GM18951 (cell line): ENCODE data around the gene ABR.

ENCODE experiments used
- POLR2A ChIP-seq: IDR thresholded peaks from 4 replicates; pipeline ENCODE4 v1.6.1; 2011; ENCODE audit warnings: mild to moderate bottlenecking; ENCODE audit not compliant: insufficient read length, insufficient read depth; ENCODE audit errors: extremely low read depth
- in situ Hi-C: fragments of 300-500 bp; cut with MboI; formaldehyde crosslinking; loops from one replicate; pipeline ENCODE4 v1.12.0; 2022; ENCODE audit warnings: low sequenced_read_pairs, mixed read lengths, inconsistent platforms; ENCODE audit not compliant: unreplicated experiment

The ABR gene

DNA sequence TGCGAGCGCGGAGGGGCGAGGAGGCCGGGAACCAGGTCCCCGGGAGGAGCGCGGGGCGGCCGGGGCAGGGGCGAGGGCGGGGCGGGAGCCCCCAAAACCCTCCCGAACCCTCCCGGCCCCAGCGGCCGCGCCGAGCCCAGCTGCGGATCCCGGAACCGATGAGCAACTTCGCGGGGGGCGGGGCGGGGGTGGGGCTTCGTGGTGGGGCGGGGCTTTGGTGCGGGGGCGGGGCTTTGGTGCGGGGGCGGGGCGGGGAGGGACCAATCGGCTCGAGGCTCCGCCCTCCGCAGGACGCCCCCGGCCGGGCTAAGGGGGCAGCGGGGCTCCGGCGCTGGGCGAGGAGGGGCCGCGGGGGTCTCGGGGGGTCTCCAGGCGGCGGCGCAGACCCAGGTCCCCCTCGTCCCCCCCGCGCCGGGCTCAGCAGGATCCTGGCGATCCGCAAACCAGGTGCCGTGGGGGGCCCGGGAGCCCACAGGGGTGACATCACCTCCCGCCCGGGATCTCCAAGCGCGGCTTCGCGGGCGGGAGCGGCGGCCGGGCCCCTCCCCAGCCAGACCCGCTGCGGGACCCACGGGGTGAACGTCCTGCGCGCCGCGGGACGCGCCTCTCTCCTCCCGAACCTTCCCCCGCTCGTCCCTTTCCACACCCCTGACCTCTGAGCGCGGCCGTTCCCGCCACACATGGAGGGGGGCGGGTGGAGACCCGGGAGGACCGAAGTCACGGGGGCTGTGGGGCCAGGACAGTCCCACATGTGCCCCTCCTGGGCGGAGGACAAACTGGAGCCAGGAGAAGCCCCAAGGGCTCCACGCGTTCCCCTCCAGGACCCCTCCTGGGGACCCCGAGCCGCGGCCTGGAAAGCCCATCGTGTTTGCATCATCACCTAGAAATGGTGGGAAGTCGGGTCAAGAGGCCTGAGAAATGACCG, at the start of gene ABR:
Gene ABR, minus strand, starts transcription at position 164 of the 925 bp plus-strand sequence. CDS start 254 bp downstream, outside the sequence.
- in situ Hi-C loops, result no loop called here
- TF ChIP-seq POLR2A, result peak; percentile 26

DNA sequence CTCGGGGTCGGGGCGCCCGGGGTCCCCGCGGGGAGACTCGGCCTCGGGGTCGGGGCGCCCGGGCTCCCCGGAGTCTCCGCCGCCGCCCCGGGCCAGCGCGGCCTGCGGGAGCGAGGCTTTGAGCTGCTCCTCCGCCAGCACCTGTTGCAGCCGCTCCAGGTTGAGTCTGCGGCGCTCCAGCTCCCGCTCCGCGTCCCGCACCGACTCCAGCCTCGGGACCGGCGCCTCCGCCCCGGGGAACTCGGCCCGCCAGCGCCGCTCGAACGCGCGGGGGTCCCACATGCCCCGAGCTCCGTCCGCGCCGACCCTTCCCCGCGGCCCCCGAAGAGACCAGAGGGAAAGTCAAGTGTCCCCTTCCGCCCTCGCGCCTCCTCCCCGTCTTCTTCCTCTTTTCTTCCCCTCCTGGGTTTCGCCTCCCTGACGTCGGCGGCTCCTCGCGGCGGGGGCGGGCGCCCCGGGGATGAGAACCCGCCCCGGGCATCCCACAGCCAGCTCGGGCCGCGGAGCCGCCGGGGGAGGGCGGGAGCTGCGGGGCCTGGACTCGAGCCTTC, 49.6 kb upstream of the ABR start:
- in situ Hi-C loops, result no loop called here
- TF ChIP-seq POLR2A, result peak; percentile 87

DNA sequence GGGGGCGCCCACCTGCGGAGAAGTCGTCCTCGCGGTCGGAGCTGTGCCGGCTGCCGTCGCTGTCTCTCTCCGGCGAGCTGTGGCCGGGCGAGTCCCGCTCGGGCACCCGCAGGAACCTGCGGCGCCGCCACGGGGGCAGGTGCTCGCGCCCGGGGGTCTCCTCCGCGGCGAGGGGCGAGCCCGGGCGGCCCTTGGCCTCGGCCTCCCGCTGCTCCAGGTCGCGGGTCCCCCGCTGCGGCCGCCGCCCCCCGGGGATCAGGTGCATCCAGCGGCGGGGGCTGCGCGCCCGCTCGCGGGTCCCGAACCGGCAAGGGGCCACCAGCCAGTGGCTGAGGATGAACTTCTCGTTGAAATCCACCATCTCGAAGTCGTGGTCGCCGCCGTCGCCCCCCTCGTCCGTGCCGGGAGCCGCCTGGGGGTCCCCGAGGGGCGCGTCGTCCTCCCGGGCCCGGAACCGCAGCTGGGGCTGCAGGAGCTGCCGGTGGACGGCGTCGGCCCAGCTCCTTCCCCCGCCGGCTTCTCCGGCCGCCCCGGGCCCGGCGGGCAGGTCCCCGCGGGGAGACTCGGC, 49.1 kb upstream of the ABR start:
- no peak for TF ChIP-seq POLR2A
- in situ Hi-C loops, result no loop called here

DNA sequence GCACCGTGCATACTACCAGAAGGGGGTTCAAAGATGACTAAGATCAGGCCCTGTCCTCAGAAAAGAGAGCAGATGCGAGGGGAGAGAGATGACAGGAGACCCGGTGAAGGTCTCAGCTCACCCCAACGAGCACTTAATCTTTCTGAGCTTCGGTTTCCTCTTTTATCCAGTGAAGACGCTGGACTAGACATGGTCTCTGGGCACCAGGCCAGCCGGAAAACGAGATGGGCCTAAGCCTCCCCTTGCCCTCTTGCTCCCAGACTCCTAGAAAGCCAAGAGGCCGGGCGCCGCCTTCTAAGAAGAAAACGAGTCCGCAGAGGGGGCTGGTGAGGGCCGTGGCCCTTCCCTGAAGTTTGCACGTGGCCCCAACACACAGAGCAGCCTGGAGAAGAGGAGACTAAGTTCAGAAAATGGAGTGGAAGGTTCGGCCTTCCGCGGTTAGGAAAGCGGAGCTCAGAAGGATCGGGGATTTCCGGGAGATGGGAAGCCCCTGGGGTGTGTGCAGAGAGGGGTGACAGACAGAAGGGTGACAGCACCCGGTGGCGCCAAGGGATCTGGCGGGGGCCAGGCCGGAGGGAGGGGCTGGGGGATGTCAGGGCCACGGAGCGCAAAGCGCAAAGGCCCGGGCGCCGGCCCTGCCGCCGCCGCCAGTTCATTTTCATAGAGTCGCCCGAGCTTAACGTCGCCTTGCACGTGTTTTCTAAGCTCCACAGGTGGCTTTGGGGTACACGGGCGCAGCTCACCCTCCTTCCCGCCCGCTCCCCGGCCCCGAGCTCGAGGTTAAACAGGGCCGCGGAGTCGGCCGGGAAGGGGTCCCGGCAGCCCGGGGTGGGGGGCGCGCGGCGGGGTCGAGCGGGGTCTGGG, 48.4 kb upstream of the ABR start:
- peak; percentile 66 for TF ChIP-seq POLR2A
- in situ Hi-C loops, result no loop called here

DNA sequence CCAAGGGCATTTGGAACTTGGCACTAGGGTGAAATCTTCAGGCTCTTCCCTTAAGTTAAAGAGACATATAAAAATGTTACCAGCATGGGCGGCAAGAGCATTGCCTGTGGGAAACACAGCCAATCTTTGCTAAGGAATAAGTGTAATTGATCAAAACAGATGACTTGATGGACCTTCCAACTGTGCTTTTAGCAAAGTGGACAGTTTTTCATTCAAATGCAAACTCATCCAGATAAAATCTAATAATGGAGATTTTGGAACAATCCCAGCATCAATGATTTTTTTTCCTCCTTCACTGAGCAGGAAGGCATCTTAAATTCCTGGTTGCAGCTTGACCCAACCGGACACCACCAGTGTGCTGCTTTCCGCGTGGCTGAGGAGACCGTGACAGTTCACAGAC, 47.6 kb upstream of the ABR start:
- no peak for TF ChIP-seq POLR2A
- in situ Hi-C loops, result no loop called here

DNA sequence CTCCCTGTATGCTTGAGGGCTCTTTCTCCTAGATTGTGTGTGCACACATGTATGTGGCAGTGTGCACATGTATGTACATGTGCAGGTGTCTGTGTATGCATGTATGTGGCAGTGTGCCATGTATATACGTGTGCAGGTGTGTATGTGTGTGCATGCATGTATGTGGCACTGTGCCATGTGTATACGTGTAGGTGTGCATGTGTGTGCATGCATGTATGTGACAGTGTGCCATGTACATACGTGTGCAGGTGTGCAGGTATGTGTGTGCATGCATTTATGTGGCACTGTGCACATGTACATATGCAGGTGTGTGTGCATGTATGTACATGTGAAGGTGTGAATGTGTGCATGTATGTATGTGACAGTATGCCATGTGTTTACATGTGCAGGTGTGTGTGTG, 46.5 kb upstream of the ABR start:
- in situ Hi-C loops, result no loop called here

DNA sequence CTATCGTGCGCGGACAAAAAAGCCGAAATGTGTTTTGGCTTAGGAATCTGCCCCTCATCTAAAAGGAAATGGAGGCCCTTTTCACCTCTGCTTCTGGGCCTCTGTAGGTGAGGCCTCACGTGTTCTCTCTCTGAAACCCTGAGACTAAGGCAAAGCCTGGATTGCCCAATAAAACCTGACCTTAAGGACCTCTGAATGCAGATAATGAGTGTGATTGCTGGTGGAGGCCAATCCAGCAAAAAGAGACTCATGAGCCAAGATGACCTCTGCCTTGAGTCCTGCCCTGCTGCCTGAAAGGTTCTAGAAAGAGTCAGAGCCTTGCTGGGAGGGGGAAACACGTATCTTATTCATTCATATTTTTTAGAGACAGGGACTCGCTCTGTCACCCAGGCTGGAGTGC, 44.5 kb upstream of the ABR start:
- in situ Hi-C loops, result no loop called here

More for the DNA sequence above, 46.5 kb upstream of the ABR start:
- no peak for TF ChIP-seq POLR2A

DNA sequence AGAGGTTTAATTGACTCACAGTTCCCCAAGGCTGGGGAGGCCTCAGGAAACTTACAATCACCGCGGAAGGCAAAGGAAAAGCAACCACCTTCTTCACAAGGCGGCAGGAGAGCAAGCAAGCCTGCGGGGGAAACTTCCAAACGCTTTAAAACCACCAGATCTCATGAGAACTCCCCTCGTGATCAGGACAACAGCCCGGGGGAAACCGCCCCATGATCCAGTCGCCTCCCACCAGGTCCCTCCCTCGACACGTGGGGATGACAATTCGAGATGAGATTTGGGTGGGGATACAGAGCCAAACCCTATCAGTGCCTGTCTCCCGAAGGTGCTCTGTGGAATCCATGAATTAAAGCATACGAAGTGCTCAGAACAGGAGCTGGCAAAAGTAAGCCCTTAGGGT, 43.9 kb upstream of the ABR start:
- TF ChIP-seq POLR2A, result no peak
- in situ Hi-C loops, result no loop called here

More for the DNA sequence above, 44.5 kb upstream of the ABR start:
- no peak for TF ChIP-seq POLR2A

DNA sequence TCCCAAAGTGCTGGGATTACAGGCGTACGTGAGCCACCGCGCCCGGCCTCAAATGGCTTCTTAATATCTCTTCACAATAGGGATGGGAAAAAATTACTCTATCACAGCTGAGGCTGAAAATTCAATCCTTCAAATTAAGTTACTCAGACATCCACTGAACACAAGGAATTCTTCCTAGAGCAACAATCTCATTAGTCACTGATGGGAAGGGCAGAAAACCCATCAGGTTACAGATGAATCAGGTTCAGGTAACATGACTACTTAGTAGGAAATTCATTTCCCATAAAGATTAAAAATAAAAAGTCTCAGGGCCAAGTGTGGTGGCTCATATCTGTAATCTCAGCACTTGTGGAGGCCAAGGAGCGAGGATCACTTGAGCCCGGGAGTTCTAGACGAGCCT, 42.5 kb upstream of the ABR start:
- TF ChIP-seq POLR2A, result no peak
- in situ Hi-C loops, result no loop called here

DNA sequence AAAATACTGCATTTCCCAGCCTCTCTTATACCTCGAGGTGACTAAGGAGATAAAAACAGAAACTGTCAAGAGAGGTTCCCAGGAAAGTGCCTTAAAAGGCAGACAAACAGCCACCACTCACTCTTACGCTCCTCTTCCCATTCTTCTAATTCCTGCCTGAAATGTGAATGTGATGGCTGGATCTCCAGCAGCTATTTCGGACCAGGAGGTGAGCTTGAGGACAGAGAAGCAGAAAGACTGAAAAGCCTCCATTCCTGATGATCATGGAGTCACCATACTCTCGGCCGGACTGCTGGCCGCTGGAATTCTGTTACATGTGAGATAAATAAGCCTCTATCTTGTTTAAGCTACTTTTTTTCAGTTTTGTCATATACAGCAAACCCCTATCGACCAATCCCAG, 41.4 kb upstream of the ABR start:
- in situ Hi-C loops, result no loop called here
- TF ChIP-seq POLR2A, result no peak

DNA sequence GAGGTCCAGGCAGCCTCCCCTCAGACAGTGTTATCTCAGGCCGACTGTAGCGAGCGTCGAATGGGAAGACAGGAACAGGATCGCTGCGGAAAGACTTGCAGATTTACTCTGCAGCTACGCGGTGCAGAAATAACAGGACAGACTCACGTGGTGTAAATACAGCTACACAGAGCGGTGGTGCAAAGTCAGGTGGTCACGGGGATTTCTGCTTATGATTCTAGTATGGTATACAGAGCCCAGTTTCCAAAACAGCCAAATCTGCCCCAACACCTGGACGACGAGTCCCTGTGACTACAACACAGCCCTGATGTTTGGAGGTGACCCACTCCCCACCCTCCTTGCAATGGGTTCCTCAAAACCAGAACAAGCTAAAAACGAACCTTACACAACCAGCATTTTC, 40.6 kb upstream of the ABR start:
- no peak for TF ChIP-seq POLR2A
- in situ Hi-C loops, result no loop called here

DNA sequence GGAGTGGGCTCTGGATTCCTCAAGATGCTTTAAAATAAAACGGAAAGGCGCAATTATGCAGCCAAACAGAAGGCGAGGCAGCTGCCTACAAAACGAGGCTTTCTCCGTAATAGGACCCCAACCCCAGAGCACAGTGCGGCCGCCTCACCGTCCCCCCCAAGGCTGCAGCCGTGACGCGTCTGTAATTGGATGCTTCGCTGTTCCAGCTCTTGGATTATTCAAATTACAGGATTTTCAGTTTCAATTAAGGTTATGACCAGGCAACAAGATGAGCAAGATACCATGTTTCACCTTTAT, 37.3 kb upstream of the ABR start:
- no peak for TF ChIP-seq POLR2A
- in situ Hi-C loops, result no loop called here
